ENCODE results near the gene AGAP5.
"Not testable (repeated sequence)": the region's sequence is repeated elsewhere in the genome, so short reads cannot be mapped to it uniquely, and the experiment has no call there.

GRCh38 chr10:73695302-73695701 lies 2.6 kb downstream of the AGAP5 start:
- TF ChIP-seq POLR2A (IDR thresholded peaks at IDR 0.05; ENCODE audit: low read depth, low read length); MAFK (IDR thresholded peaks at IDR 0.05; ENCODE audit: low read depth, low read length); RCOR1 (IDR thresholded peaks at IDR 0.05; ENCODE audit: insufficient replicate concordance, low read length); FOS (IDR thresholded peaks at IDR 0.05; ENCODE audit: low read depth, low read length); RFX5 (IDR thresholded peaks at IDR 0.05; ENCODE audit: low read depth, low read length); RAD21 (IDR thresholded peaks at IDR 0.05; ENCODE audit: low read length); MXI1 (IDR thresholded peaks at IDR 0.05; ENCODE audit: borderline replicate concordance, low read depth, low read length): not testable (repeated sequence)
- TF ChIP-seq, protein P1, sequence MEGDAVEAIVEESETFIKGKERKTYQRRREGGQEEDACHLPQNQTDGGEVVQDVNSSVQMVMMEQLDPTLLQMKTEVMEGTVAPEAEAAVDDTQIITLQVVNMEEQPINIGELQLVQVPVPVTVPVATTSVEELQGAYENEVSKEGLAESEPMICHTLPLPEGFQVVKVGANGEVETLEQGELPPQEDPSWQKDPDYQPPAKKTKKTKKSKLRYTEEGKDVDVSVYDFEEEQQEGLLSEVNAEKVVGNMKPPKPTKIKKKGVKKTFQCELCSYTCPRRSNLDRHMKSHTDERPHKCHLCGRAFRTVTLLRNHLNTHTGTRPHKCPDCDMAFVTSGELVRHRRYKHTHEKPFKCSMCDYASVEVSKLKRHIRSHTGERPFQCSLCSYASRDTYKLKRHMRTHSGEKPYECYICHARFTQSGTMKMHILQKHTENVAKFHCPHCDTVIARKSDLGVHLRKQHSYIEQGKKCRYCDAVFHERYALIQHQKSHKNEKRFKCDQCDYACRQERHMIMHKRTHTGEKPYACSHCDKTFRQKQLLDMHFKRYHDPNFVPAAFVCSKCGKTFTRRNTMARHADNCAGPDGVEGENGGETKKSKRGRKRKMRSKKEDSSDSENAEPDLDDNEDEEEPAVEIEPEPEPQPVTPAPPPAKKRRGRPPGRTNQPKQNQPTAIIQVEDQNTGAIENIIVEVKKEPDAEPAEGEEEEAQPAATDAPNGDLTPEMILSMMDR (conservative IDR thresholded peaks at IDR 0.05; ENCODE audit: low read depth, low read length): not testable (repeated sequence)
